Stimulated activated memory B cell treated with anti-CD40 and anti-IgM and Interleukin-4, amounts not matched to agents 10 μg/mL and 1 μg/mL and 100 μg/mL, for 72 hours (primary cell): ENCODE results near the gene NACAD.

Source experiments
- ATAC-seq: fragments of 150-1000 bp; cut with Tn5 transposase; 2 replicates; pipeline ENCODE4 v1.10.0; 2021
- H3K27ac Mint-ChIP-seq: one replicate; pipeline ENCODE4 v1.8.0; 2022; ENCODE audit warnings: mild to moderate bottlenecking, mixed read lengths
- H3K27me3 Mint-ChIP-seq: one replicate; pipeline ENCODE4 v1.8.0; 2022; ENCODE audit warnings: mixed read lengths
- H3K36me3 Mint-ChIP-seq: one replicate; pipeline ENCODE4 v1.8.0; 2022; ENCODE audit warnings: mixed read lengths
- H3K4me1 Mint-ChIP-seq: one replicate; pipeline ENCODE4 v1.8.0; 2022; ENCODE audit warnings: mixed read lengths
- H3K4me3 Mint-ChIP-seq: one replicate; pipeline ENCODE4 v1.8.0; 2022; ENCODE audit warnings: mild to moderate bottlenecking, moderate library complexity, mixed read lengths
- H3K9me3 Mint-ChIP-seq: one replicate; pipeline ENCODE4 v1.8.0; 2022; ENCODE audit warnings: mixed read lengths

Gene NACAD

GRCh38 chr7:45065031-45065995 lies 23.5 kb downstream of the NACAD start:
- H3K36me3 Mint-ChIP-seq: peaks cover 93% of the 10 kb centered on the region
- no peak for ATAC-seq
- H3K4me1 Mint-ChIP-seq: peaks cover 65% of the 10 kb centered on the region
- H3K27me3 Mint-ChIP-seq: no peaks in the 10 kb centered on the region
- no peak overlapping the region for H3K27ac Mint-ChIP-seq
- no peaks in the 10 kb centered on the region for H3K9me3 Mint-ChIP-seq
- H3K4me3 Mint-ChIP-seq: no peak overlapping the region

- peaks cover 68% of the 10 kb centered on the region for H3K4me1 Mint-ChIP-seq
- H3K4me3 Mint-ChIP-seq: no peak overlapping the region
- no peaks in the 10 kb centered on the region for H3K27me3 Mint-ChIP-seq
- peaks cover 87% of the 10 kb centered on the region for H3K36me3 Mint-ChIP-seq
- ATAC-seq: no peak
- no peaks in the 10 kb centered on the region for H3K9me3 Mint-ChIP-seq
- H3K27ac Mint-ChIP-seq: peak overlapping the region; percentile 85
These were observed 24.6 kb downstream of the NACAD start for GRCh38 chr7:45064047-45064725.

- peaks cover 85% of the 10 kb centered on the region for H3K36me3 Mint-ChIP-seq
- H3K27ac Mint-ChIP-seq: peak overlapping the region; percentile 85
- no peaks in the 10 kb centered on the region for H3K9me3 Mint-ChIP-seq
- H3K27me3 Mint-ChIP-seq: no peaks in the 10 kb centered on the region
- peaks cover 68% of the 10 kb centered on the region for H3K4me1 Mint-ChIP-seq
- H3K4me3 Mint-ChIP-seq: no peak overlapping the region
- peak; percentile 61 for ATAC-seq
These were observed 26.9 kb downstream of the NACAD start for GRCh38 chr7:45061806-45062425.

GRCh38 chr7:45061352-45061751 lies 27.4 kb downstream of the NACAD start:
- H3K27ac Mint-ChIP-seq: peak overlapping the region; percentile 85
- no peak for ATAC-seq
- no peaks in the 10 kb centered on the region for H3K27me3 Mint-ChIP-seq
- no peaks in the 10 kb centered on the region for H3K9me3 Mint-ChIP-seq
- peaks cover 81% of the 10 kb centered on the region for H3K36me3 Mint-ChIP-seq
- H3K4me3 Mint-ChIP-seq: no peak overlapping the region
- H3K4me1 Mint-ChIP-seq: peaks cover 70% of the 10 kb centered on the region

DNA sequence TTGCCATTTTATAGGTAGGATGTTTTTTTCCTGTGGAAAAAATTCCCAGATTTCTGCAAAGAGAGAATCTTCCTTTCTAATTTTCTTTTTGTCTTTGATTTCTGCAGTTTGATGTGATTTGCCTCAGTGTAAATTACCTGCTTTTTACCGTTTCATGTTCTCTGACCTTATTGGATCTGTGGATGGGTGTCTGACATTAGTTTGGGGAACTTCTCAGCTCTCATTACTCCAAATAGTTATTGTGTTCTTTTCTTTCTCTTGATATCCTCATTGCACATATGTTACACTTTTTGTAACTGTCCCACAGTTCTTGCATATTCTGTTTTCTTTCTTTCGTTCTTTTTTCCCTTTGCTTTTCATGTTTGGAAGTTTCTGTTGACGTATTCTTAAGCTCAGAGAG lies 28.5 kb downstream of the NACAD start:
- no peak overlapping the region for H3K4me3 Mint-ChIP-seq
- H3K27me3 Mint-ChIP-seq: no peaks in the 10 kb centered on the region
- H3K27ac Mint-ChIP-seq: peak overlapping the region; percentile 4
- H3K4me1 Mint-ChIP-seq: peaks cover 74% of the 10 kb centered on the region
- no peaks in the 10 kb centered on the region for H3K9me3 Mint-ChIP-seq
- ATAC-seq: no peak
- H3K36me3 Mint-ChIP-seq: peaks cover 78% of the 10 kb centered on the region

DNA sequence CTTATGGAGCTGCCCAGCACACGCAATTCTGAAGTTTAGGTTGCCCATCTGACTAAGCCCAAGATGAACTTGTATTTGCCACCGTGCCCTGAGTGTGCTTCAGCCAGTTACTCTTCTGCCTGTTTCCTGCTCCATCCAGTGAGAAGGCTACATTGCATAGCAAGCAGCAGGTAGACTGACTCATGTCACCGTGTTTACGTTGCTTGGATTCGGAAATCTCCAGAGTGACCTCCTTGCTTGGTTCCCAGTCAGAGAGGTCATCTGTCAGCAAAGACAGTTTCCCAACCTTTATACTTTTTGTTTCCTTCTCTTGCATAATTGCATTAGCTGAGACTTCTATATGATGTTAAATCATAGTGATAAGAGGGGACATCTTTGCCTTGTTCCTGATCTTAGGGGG lies 30.9 kb downstream of the NACAD start:
- Mint-ChIP-seq H3K4me1 (peaks cover 78% of the 10 kb centered on the region), H3K36me3 (peaks cover 72% of the 10 kb centered on the region), H3K27ac (no peak overlapping the region), H3K4me3 (no peak overlapping the region), H3K27me3 (no peaks in the 10 kb centered on the region), H3K9me3 (no peaks in the 10 kb centered on the region)
- no peak for ATAC-seq

- Mint-ChIP-seq H3K9me3 (no peaks in the 10 kb centered on the region), H3K4me1 (peaks cover 68% of the 10 kb centered on the region), H3K27ac (no peak overlapping the region), H3K4me3 (no peak overlapping the region), H3K36me3 (peaks cover 66% of the 10 kb centered on the region), H3K27me3 (no peaks in the 10 kb centered on the region)
- ATAC-seq: no peak
These were observed 33.1 kb downstream of the NACAD start for GRCh38 chr7:45055594-45056219.

DNA sequence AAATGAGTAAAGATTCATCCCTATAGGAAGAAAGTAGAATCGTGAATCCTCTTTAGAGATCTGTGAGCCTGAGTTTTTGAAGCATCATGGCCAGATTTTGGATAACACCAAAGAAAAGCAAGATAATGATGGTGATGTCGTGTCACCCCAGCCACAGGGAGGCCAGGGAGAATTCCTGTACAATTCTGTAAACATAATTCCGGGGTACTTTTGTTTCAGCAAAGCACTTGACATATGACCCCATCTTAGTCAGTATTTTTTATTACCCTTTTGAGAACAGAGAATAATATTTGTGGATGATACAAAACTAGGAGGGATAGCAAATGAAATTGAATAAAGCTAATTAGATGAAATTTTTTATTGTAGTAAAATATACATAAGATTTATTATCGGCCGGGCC lies 33.8 kb downstream of the NACAD start:
- Mint-ChIP-seq H3K27ac (peak overlapping the region; percentile 33), H3K36me3 (peaks cover 66% of the 10 kb centered on the region), H3K4me1 (peaks cover 68% of the 10 kb centered on the region), H3K9me3 (no peaks in the 10 kb centered on the region), H3K27me3 (no peaks in the 10 kb centered on the region), H3K4me3 (no peak overlapping the region)
- ATAC-seq: no peak

GRCh38 chr7:45054442-45054841 lies 34.3 kb downstream of the NACAD start:
- H3K4me1 Mint-ChIP-seq: peaks cover 64% of the 10 kb centered on the region

DNA sequence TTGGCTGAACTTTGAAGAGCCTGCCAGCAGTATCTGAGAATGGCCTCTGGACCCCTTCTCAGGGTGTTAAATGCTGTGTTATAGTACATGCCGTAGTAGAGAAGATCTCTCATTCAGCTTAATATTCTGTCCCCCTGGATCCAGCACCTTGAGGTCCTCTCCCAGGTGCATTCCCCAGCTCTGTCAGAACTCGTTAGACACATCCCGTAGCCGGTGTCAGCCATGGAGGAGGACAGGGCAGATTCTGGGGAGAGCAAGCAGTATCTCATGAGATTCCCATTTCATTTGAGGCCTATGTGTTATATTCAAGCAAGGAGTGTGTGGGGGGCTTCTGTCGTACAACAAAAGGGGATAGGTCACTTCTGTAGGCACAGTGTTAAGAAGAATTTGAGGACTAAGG lies 34.8 kb downstream of the NACAD start:
- H3K4me3 Mint-ChIP-seq: no peak overlapping the region
- peaks cover 64% of the 10 kb centered on the region for H3K36me3 Mint-ChIP-seq
- no peak for ATAC-seq
- no peaks in the 10 kb centered on the region for H3K9me3 Mint-ChIP-seq
- peaks cover 64% of the 10 kb centered on the region for H3K4me1 Mint-ChIP-seq
- H3K27ac Mint-ChIP-seq: no peak overlapping the region
- H3K27me3 Mint-ChIP-seq: no peaks in the 10 kb centered on the region

More at GRCh38 chr7:45054442-45054841, 34.3 kb downstream of the NACAD start:
- no peak for ATAC-seq
- H3K4me3 Mint-ChIP-seq: no peak overlapping the region
- peak overlapping the region; percentile 33 for H3K27ac Mint-ChIP-seq
- peaks cover 64% of the 10 kb centered on the region for H3K36me3 Mint-ChIP-seq
- no peaks in the 10 kb centered on the region for H3K27me3 Mint-ChIP-seq
- H3K9me3 Mint-ChIP-seq: no peaks in the 10 kb centered on the region

DNA sequence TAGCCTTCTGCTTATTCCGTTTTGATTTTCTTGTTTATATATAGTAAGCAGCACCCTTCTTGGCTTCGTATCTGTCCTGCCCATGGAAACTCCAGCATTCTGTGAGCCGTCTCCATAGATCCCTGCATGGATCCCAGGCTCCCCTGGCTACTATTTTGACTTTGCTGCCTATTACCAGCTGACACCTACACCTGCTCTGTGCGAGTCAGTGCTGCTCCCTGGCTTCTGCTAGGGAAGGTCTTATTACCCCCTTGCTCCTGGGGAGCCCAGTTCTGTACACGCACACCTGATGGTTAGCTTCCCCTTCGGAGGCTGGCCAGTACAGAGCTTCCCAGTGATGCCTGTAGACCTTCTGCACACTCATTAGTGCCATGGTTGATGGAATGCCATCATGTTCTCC lies 35.4 kb downstream of the NACAD start:
- peaks cover 61% of the 10 kb centered on the region for H3K36me3 Mint-ChIP-seq
- no peak overlapping the region for H3K27ac Mint-ChIP-seq
- ATAC-seq: no peak

GRCh38 chr7:45052011-45052410 lies 36.8 kb downstream of the NACAD start:
- no peaks in the 10 kb centered on the region for H3K27me3 Mint-ChIP-seq
- no peak overlapping the region for H3K4me3 Mint-ChIP-seq
- ATAC-seq: no peak
- H3K9me3 Mint-ChIP-seq: no peaks in the 10 kb centered on the region
- no peak overlapping the region for H3K27ac Mint-ChIP-seq
- H3K4me1 Mint-ChIP-seq: peaks cover 54% of the 10 kb centered on the region
- H3K36me3 Mint-ChIP-seq: peaks cover 56% of the 10 kb centered on the region

More for the DNA sequence above, 35.4 kb downstream of the NACAD start:
- Mint-ChIP-seq H3K4me3 (no peak overlapping the region), H3K9me3 (no peaks in the 10 kb centered on the region), H3K27me3 (no peaks in the 10 kb centered on the region), H3K4me1 (peaks cover 61% of the 10 kb centered on the region)

GRCh38 chr7:45050198-45050597 lies 38.6 kb downstream of the NACAD start:
- Mint-ChIP-seq H3K4me3 (no peak overlapping the region), H3K27me3 (no peaks in the 10 kb centered on the region), H3K36me3 (peaks cover 59% of the 10 kb centered on the region), H3K9me3 (no peaks in the 10 kb centered on the region), H3K4me1 (peaks cover 43% of the 10 kb centered on the region), H3K27ac (peak overlapping the region; percentile 58)
- no peak for ATAC-seq

GRCh38 chr7:45048748-45049147 lies 40.0 kb downstream of the NACAD start:
- H3K9me3 Mint-ChIP-seq: no peaks in the 10 kb centered on the region
- H3K27me3 Mint-ChIP-seq: no peaks in the 10 kb centered on the region
- H3K27ac Mint-ChIP-seq: no peak overlapping the region
- ATAC-seq: no peak
- H3K4me3 Mint-ChIP-seq: no peak overlapping the region
- peaks cover 40% of the 10 kb centered on the region for H3K4me1 Mint-ChIP-seq
- H3K36me3 Mint-ChIP-seq: peaks cover 55% of the 10 kb centered on the region

- Mint-ChIP-seq H3K27ac (peak overlapping the region; percentile 70), H3K4me1 (peaks cover 47% of the 10 kb centered on the region), H3K36me3 (peaks cover 67% of the 10 kb centered on the region), H3K4me3 (no peak overlapping the region), H3K9me3 (no peaks in the 10 kb centered on the region), H3K27me3 (no peaks in the 10 kb centered on the region)
- ATAC-seq: no peak
These were observed 44.4 kb downstream of the NACAD start for GRCh38 chr7:45044338-45044737.
